Stimulated activated CD4-positive, alpha-beta T cell treated with anti-CD3 and anti-CD28 coated beads, Interleukin-1b, Interleukin-23, amount 100 ng/mL, for 24 hours (primary cell): ENCODE data around the gene SPECC1.
"Not testable (repeated sequence)": the region's sequence is repeated elsewhere in the genome, so short reads cannot be mapped to it uniquely, and the experiment has no call there.

Experiments used
- DNase-seq, 4 experiments: peaks; one replicate each; pipeline ENCODE4 v3.0.0-alpha.2; 2020; ENCODE audit warnings: low read depth in 4 of 4, low spot score in 1 of 4

SPECC1 gene

GRCh38 chr17:20291853-20292252, 282.7 kb downstream of the SPECC1 start:
- no peak for DNase-seq

- DNase-seq: no peak
These were observed 284.3 kb downstream of the SPECC1 start for GRCh38 chr17:20293501-20293900.

- DNase-seq: no peak
These were observed 285.0 kb downstream of the SPECC1 start for GRCh38 chr17:20294120-20294519.

- no peak for DNase-seq
These were observed 289.9 kb downstream of the SPECC1 start for GRCh38 chr17:20299013-20299412.

- no peak for DNase-seq
These were observed 291.3 kb downstream of the SPECC1 start for GRCh38 chr17:20300436-20300934.

GRCh38 chr17:20302246-20302917, 293.2 kb downstream of the SPECC1 start:
- DNase-seq: no peak

- no peak for DNase-seq
These were observed 295.8 kb downstream of the SPECC1 start for GRCh38 chr17:20304961-20305360.

- DNase-seq: no peak
These were observed 297.8 kb downstream of the SPECC1 start for GRCh38 chr17:20306924-20307323.

GRCh38 chr17:20307326-20307910, 298.3 kb downstream of the SPECC1 start:
- DNase-seq: no peak

GRCh38 chr17:20310481-20310880, 301.3 kb downstream of the SPECC1 start:
- no peak for DNase-seq

GRCh38 chr17:20313306-20313705, 304.1 kb downstream of the SPECC1 start:
- DNase-seq: no peak

- DNase-seq: no peak
These were observed 304.7 kb downstream of the SPECC1 start for GRCh38 chr17:20313891-20314290.

- DNase-seq: no peak
These were observed 305.7 kb downstream of the SPECC1 start for GRCh38 chr17:20314834-20315233.

- DNase-seq: no peak
These were observed 306.2 kb downstream of the SPECC1 start for GRCh38 chr17:20315311-20315710.

- DNase-seq: no peak
These were observed 306.7 kb downstream of the SPECC1 start for GRCh38 chr17:20315821-20316220.

- peak; percentile 45 to 62 (median 54) for DNase-seq
These were observed 311.5 kb downstream of the SPECC1 start for GRCh38 chr17:20320535-20321229.

GRCh38 chr17:20321357-20321756, 312.2 kb downstream of the SPECC1 start:
- not testable (repeated sequence) for DNase-seq

GRCh38 chr17:20327739-20328138, 318.6 kb downstream of the SPECC1 start:
- not testable (repeated sequence) for DNase-seq

GRCh38 chr17:20351405-20351804, 342.2 kb downstream of the SPECC1 start:
- not testable (repeated sequence) for DNase-seq

GRCh38 chr17:20352567-20352966, 343.4 kb downstream of the SPECC1 start:
- not testable (repeated sequence) for DNase-seq

- not testable (repeated sequence) for DNase-seq
These were observed 354.7 kb downstream of the SPECC1 start for GRCh38 chr17:20363846-20364245.
